Stimulated activated effector memory CD8-positive, alpha-beta T cell treated with anti-CD3 and anti-CD28 coated beads, Interleukin-12 subunit alpha, Interleukin-12 subunit beta, amount 100 ng/mL, for 72 hours (primary cell): Measurements from ENCODE around the gene DAB2.
"Not testable (repeated sequence)": the region's sequence is repeated elsewhere in the genome, so short reads cannot be mapped to it uniquely, and the experiment has no call there.

Experiments used
- ATAC-seq: fragments of 150-1000 bp; cut with Tn5 transposase; 2 replicates; pipeline ENCODE4 v1.10.0; 2021
- DNase-seq, 2 donors: peaks; one replicate each; pipeline ENCODE4 v3.0.0; 2021 to 2022; ENCODE audit warnings: low spot score in 2 of 2
- H3K27ac Mint-ChIP-seq: one replicate; pipeline ENCODE4 v1.8.0; 2022; ENCODE audit warnings: mild to moderate bottlenecking, mixed read lengths
- H3K36me3 Mint-ChIP-seq: one replicate; pipeline ENCODE4 v1.8.0; 2022; ENCODE audit warnings: mild to moderate bottlenecking, mixed read lengths
- H3K4me1 Mint-ChIP-seq: one replicate; pipeline ENCODE4 v1.8.0; 2022; ENCODE audit warnings: mixed read lengths
- H3K4me3 Mint-ChIP-seq: one replicate; pipeline ENCODE4 v1.8.0; 2022; ENCODE audit warnings: mild to moderate bottlenecking, mixed read lengths
- H3K9me3 Mint-ChIP-seq: one replicate; pipeline ENCODE4 v1.8.0; 2022; ENCODE audit warnings: mixed read lengths

The DAB2 gene

DNA sequence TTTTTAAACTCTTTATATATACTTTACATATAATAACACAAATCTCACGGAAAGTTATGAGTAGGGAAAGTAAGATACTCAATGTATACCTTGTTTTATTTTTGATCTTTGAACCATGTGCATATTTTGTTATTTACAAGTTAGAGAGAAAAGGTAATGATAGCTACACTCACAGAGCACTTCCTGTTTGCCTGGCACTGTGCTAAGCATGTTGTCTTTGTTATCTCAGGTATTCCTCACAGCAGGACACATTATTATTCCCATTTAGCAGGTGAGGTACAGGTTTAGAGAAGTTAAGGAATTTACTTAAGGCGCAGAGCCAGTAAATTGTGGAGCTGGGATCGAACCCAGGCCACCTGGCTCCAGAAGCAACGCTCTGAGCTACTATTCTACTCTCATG, 63.5 kb downstream of the DAB2 start:
- Mint-ChIP-seq H3K4me3 (no peak overlapping the region), H3K4me1 (no peaks in the 10 kb centered on the region), H3K36me3 (no peaks in the 10 kb centered on the region), H3K9me3 (no peaks in the 10 kb centered on the region), H3K27ac (no peak overlapping the region)
- DNase-seq = no peak
- no peak for ATAC-seq

- H3K36me3 Mint-ChIP-seq = no peaks in the 10 kb centered on the region
- no peaks in the 10 kb centered on the region for H3K4me1 Mint-ChIP-seq
- DNase-seq = no peak
- H3K27ac Mint-ChIP-seq = no peak overlapping the region
- no peaks in the 10 kb centered on the region for H3K9me3 Mint-ChIP-seq
- no peak overlapping the region for H3K4me3 Mint-ChIP-seq
- peak; percentile 84 for ATAC-seq
These were observed 64.2 kb downstream of the DAB2 start for GRCh38 chr5:39360471-39361111.

DNA sequence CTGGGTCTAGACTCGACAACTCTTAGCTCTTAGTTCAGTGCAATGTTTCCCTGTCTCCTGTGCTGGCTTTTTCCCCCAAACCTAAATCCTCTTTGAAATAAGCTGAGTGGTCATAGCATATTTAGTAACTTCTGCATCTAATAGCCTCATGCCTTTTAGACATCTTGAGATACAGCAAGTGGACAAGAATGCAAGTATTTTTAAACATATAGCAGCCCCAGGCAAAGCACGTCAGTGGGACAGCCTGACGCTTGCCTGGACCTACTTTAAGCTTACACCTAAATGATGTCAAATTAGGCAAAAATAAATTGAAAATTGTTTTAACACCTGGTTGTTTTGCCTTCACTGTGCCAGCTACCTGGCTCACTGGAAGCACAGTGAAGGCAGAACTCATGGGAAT, 68.5 kb downstream of the DAB2 start:
- peaks cover 11% of the 10 kb centered on the region for H3K9me3 Mint-ChIP-seq
- no peaks in the 10 kb centered on the region for H3K4me1 Mint-ChIP-seq
- no peaks in the 10 kb centered on the region for H3K36me3 Mint-ChIP-seq
- DNase-seq (no peak), ATAC-seq (no peak)
- no peak overlapping the region for H3K4me3 Mint-ChIP-seq
- H3K27ac Mint-ChIP-seq = no peak overlapping the region

- no peak overlapping the region for H3K4me3 Mint-ChIP-seq
- ATAC-seq (no peak), DNase-seq (no peak)
- no peaks in the 10 kb centered on the region for H3K4me1 Mint-ChIP-seq
- H3K9me3 Mint-ChIP-seq = peaks cover 12% of the 10 kb centered on the region
- no peaks in the 10 kb centered on the region for H3K36me3 Mint-ChIP-seq
- no peak overlapping the region for H3K27ac Mint-ChIP-seq
These were observed 69.5 kb downstream of the DAB2 start for GRCh38 chr5:39355324-39355723.

GRCh38 chr5:39353717-39354399, 70.9 kb downstream of the DAB2 start:
- peaks cover 19% of the 10 kb centered on the region for H3K9me3 Mint-ChIP-seq
- ATAC-seq = no peak

DNA sequence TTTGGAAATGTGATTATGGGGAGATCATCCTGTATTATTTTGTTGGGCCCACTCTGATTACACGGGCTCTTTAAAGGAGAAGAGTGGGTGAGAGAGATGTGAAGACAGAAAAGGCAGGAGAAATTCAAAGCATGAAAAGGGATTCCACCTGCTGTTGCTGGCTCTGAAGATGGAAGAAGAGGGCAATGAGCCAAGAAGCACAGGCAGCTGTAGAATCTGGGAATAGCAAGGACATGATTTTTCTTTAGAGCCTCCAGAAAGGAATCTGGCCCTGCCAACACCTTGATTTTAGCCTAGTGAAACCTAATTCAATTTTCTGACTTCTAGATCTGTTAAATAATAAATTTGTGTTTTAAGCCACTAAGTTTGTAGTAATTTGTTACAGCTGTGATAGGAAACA, 71.8 kb downstream of the DAB2 start:
- no peak for ATAC-seq
- H3K4me3 Mint-ChIP-seq = no peak overlapping the region
- no peak for DNase-seq
- H3K9me3 Mint-ChIP-seq = peaks cover 19% of the 10 kb centered on the region
- no peaks in the 10 kb centered on the region for H3K36me3 Mint-ChIP-seq
- H3K4me1 Mint-ChIP-seq = no peaks in the 10 kb centered on the region
- no peak overlapping the region for H3K27ac Mint-ChIP-seq

More at GRCh38 chr5:39353717-39354399, 70.9 kb downstream of the DAB2 start:
- H3K4me3 Mint-ChIP-seq = no peak overlapping the region
- no peaks in the 10 kb centered on the region for H3K4me1 Mint-ChIP-seq
- H3K36me3 Mint-ChIP-seq = no peaks in the 10 kb centered on the region
- DNase-seq = no peak
- H3K27ac Mint-ChIP-seq = no peak overlapping the region

DNA sequence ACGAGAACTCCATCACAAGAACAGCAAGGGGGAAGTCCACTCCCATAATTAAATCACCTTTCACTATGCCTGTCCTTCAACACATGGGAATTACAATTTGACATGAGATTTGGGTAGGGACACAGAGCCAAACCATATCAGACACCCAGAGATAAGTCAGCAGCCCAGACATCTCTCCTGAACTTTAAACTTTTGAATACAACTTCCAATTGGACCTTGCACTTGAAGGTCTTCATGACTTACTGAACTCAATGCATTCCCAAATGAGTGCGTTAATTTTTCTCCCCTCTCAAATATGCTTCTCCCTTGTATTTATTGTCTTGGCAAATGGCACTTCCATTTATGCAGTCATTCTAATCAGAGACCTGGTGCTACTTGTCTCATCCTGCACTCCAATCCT, 72.6 kb downstream of the DAB2 start:
- Mint-ChIP-seq H3K9me3 (peaks cover 19% of the 10 kb centered on the region), H3K4me3 (no peak overlapping the region), H3K36me3 (no peaks in the 10 kb centered on the region), H3K27ac (no peak overlapping the region), H3K4me1 (no peaks in the 10 kb centered on the region)
- ATAC-seq = no peak
- no peak for DNase-seq

DNA sequence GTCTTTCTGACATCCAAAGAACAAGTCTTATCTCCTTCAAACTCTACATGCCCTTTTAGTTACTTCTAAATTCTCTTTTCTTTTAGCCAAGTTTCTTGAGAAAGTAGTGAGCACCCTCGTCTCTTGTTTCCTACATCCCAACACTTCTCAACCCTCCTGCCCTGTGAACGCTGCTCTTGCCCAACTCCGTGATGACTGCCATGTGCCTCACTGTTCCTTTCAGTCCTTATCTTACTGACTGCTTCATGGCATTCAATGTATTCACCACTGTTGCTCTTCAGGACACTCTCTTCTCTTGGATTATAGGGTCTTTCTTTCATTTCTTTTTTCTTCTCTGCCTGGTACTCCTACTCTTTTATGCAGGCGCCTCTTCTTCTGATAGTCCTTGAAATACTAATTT, 75.3 kb downstream of the DAB2 start:
- H3K27ac Mint-ChIP-seq = no peak overlapping the region
- no peak overlapping the region for H3K4me3 Mint-ChIP-seq
- ATAC-seq (no peak), DNase-seq (no peak)
- peaks cover 19% of the 10 kb centered on the region for H3K9me3 Mint-ChIP-seq
- H3K4me1 Mint-ChIP-seq = no peaks in the 10 kb centered on the region
- H3K36me3 Mint-ChIP-seq = no peaks in the 10 kb centered on the region

GRCh38 chr5:39342460-39342859, 82.3 kb downstream of the DAB2 start:
- no peaks in the 10 kb centered on the region for H3K4me1 Mint-ChIP-seq
- H3K27ac Mint-ChIP-seq = no peak overlapping the region
- ATAC-seq (no peak), DNase-seq (no peak)
- H3K36me3 Mint-ChIP-seq = no peaks in the 10 kb centered on the region
- H3K4me3 Mint-ChIP-seq = no peak overlapping the region
- H3K9me3 Mint-ChIP-seq = no peaks in the 10 kb centered on the region

- DNase-seq = no peak
- no peak for ATAC-seq
- Mint-ChIP-seq H3K36me3 (no peaks in the 10 kb centered on the region), H3K4me1 (no peaks in the 10 kb centered on the region), H3K27ac (no peak overlapping the region), H3K9me3 (no peaks in the 10 kb centered on the region), H3K4me3 (no peak overlapping the region)
These were observed 82.9 kb downstream of the DAB2 start for GRCh38 chr5:39341896-39342295.

DNA sequence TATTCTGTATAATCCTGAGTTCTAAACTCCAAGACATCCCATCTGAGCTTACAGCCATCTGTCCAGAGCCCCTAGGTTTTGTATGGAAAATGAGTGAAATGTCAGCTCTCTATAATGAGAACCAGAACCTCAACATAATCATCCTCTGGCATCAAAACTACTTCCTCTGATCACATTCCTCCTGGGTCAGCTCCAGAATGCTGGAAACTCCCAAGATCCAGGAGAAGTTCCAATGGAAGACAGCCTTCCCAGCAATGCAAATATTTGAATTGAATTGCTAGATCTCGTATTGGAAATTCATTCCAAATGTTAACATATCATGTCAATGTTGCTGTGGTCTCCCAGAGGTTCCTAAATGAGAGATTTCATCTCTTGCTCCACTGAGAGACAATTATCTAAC, 84.3 kb downstream of the DAB2 start:
- Mint-ChIP-seq H3K4me1 (no peaks in the 10 kb centered on the region), H3K4me3 (no peak overlapping the region), H3K9me3 (no peaks in the 10 kb centered on the region), H3K27ac (no peak overlapping the region), H3K36me3 (no peaks in the 10 kb centered on the region)
- DNase-seq (no peak), ATAC-seq (no peak)

DNA sequence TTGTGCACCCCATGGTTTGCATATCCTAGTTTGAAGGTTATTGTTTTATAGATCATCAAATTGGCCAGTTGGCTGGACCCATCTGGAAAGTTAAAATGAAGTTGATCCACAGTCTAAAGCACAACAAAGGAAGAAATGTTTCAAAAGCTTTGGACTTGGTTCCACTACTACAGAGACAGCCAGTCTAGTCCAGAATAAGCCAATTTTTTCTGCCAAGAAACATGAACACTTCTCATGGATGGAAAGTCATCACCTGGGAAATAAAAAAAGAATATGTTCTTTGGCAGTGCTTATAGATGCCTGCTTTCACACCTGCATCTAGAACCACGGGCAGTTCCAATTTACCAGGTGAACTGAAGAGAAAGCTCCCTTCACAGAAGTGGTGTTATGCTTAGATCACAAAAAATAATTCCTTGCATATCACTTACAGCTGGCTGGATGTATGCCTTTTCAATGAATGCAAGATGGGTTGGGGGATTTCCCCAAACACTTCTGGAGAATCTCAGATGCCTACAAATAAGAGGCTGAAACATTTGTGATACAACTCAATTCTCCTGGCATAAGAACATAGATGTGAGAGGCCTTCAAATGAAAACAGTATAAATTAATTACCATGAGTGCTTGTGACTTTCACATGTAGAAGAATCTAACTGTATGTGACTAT, 87.4 kb downstream of the DAB2 start:
- no peak overlapping the region for H3K27ac Mint-ChIP-seq

DNA sequence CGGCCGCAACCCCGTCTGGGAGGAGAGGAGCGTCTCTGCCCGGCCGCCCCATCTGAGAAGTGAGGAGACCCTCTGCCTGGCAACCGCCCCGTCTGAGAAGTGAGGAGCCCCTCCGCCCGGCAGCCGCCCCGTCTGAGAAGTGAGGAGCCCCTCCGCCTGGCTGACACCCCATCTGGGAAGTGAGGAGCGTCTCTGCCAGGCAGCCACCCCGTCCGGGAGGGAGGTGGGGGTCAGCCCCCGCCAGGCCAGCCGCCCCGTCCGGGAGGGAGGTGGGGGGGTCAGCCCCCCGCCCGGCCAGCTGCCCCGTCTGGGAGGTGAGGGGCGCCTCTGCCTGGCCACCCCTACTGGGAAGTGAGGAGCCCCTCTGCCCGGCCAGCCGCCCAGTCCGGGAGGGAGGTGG, 90.5 kb downstream of the DAB2 start:
- H3K36me3 Mint-ChIP-seq, DNase-seq, H3K9me3 Mint-ChIP-seq, H3K27ac Mint-ChIP-seq, H3K4me3 Mint-ChIP-seq, H3K4me1 Mint-ChIP-seq, ATAC-seq: not testable (repeated sequence)

More for the DNA sequence above, 87.4 kb downstream of the DAB2 start:
- H3K9me3 Mint-ChIP-seq = no peaks in the 10 kb centered on the region
- no peaks in the 10 kb centered on the region for H3K4me1 Mint-ChIP-seq
- H3K4me3 Mint-ChIP-seq = no peak overlapping the region
- ATAC-seq = no peak
- no peaks in the 10 kb centered on the region for H3K36me3 Mint-ChIP-seq
- no peak for DNase-seq

DNA sequence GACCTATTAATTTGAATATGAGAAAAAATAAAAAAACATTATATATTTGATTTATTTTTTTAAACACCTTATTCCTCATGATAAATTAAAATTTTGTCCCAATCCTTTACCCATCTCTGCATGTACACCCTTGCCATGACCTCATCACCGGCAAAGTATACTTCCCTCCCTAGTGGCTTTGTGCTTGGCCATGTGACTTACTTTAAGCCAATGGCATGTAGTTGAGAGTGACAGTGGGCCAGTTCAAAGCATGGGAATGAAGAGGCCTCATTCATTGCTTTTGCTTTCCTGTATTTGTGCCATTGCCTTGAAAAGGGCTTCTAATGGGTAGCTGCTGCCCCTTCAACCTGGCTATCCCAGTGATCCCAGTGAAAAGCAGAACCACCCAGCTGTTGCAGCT, 91.7 kb downstream of the DAB2 start:
- no peak for DNase-seq
- Mint-ChIP-seq H3K36me3 (no peaks in the 10 kb centered on the region), H3K4me1 (no peaks in the 10 kb centered on the region), H3K9me3 (no peaks in the 10 kb centered on the region), H3K27ac (no peak overlapping the region), H3K4me3 (no peak overlapping the region)
- no peak for ATAC-seq

GRCh38 chr5:39331861-39332381, 92.9 kb downstream of the DAB2 start:
- Mint-ChIP-seq H3K4me1 (no peaks in the 10 kb centered on the region), H3K9me3 (no peaks in the 10 kb centered on the region), H3K36me3 (no peaks in the 10 kb centered on the region), H3K27ac (no peak overlapping the region), H3K4me3 (no peak overlapping the region)
- ATAC-seq (no peak), DNase-seq (no peak)

GRCh38 chr5:39328731-39329130, 96.0 kb downstream of the DAB2 start:
- Mint-ChIP-seq H3K4me1 (no peaks in the 10 kb centered on the region), H3K36me3 (no peaks in the 10 kb centered on the region), H3K4me3 (no peak overlapping the region), H3K27ac (no peak overlapping the region), H3K9me3 (no peaks in the 10 kb centered on the region)
- ATAC-seq (no peak), DNase-seq (no peak)
